IPS-18a (cell line): ENCODE data around the gene CXXC4.
A peak's percentile ranks its signal among the peaks of the same experiment; 100 is the strongest.

Experiments
- H3K27ac ChIP-seq: one replicate; pipeline ENCODE4 v1.5.1; 2013; ENCODE audit warnings: low read length
- H3K27me3 ChIP-seq: one replicate; pipeline ENCODE4 v1.6.1; 2013; ENCODE audit warnings: mild to moderate bottlenecking, low read length; ENCODE audit not compliant: control insufficient read depth, insufficient read depth
- H3K36me3 ChIP-seq: one replicate; pipeline ENCODE4 v1.6.1; 2013; ENCODE audit warnings: low read depth, low read length; ENCODE audit not compliant: control insufficient read depth
- H3K4me1 ChIP-seq: one replicate; pipeline ENCODE4 v1.6.1; 2013; ENCODE audit warnings: low read depth, low read length; ENCODE audit not compliant: control insufficient read depth
- H3K4me3 ChIP-seq: one replicate; pipeline ENCODE4 v1.5.1; 2013; ENCODE audit warnings: low read length
- H3K9ac ChIP-seq: one replicate; pipeline ENCODE4 v1.6.1; 2013; ENCODE audit warnings: mild to moderate bottlenecking, low read length, moderate library complexity
- H3K9me3 ChIP-seq: one replicate; pipeline ENCODE4 v1.6.1; 2013; ENCODE audit warnings: low read depth, low read length; ENCODE audit not compliant: control insufficient read depth

The CXXC4 gene

GRCh38 chr4:104486716-104487504 is 7.8 kb downstream of the CXXC4 start:
- H3K4me1 ChIP-seq, result peaks cover 25% of the 10 kb centered on the region
- peaks cover 10% of the 10 kb centered on the region for H3K27me3 ChIP-seq
- H3K36me3 ChIP-seq, result no peaks in the 10 kb centered on the region
- peak overlapping the region; percentile 24 for H3K4me3 ChIP-seq
- no peak overlapping the region for H3K9ac ChIP-seq
- H3K9me3 ChIP-seq, result no peaks in the 10 kb centered on the region
- H3K27ac ChIP-seq, result no peak overlapping the region

GRCh38 chr4:104475652-104476051 is 19.0 kb downstream of the CXXC4 start:
- peak overlapping the region; percentile 24 for H3K4me3 ChIP-seq
- H3K9me3 ChIP-seq, result no peaks in the 10 kb centered on the region
- H3K4me1 ChIP-seq, result peaks cover 20% of the 10 kb centered on the region
- no peak overlapping the region for H3K9ac ChIP-seq
- no peaks in the 10 kb centered on the region for H3K27me3 ChIP-seq
- H3K36me3 ChIP-seq, result no peaks in the 10 kb centered on the region
- no peak overlapping the region for H3K27ac ChIP-seq

DNA sequence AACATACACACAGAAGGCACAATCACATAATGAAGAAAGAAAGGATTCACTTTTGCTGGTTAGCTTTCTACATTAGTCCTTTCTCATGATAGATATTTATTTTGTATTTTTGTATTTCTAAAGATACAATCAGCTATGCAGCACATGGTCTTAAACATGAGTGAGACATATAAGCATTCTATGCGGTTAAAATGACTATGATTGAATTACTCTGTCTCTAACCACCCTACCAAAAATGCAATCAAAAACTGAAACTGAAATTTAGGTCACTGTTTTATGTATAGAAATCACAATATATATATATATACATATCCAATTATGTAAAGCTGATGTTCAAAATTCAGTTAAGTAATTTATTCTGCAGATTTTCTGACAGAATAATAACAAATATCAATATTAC is 21.9 kb downstream of the CXXC4 start:
- Histone ChIP-seq H3K27ac (no peak overlapping the region), H3K27me3 (no peaks in the 10 kb centered on the region), H3K9me3 (no peaks in the 10 kb centered on the region), H3K9ac (no peak overlapping the region), H3K4me1 (peaks cover 23% of the 10 kb centered on the region), H3K4me3 (no peak overlapping the region), H3K36me3 (no peaks in the 10 kb centered on the region)

- H3K36me3 ChIP-seq, result no peaks in the 10 kb centered on the region
- H3K4me3 ChIP-seq, result no peak overlapping the region
- H3K27ac ChIP-seq, result no peak overlapping the region
- H3K9ac ChIP-seq, result no peak overlapping the region
- H3K27me3 ChIP-seq, result no peaks in the 10 kb centered on the region
- no peaks in the 10 kb centered on the region for H3K9me3 ChIP-seq
- peaks cover 18% of the 10 kb centered on the region for H3K4me1 ChIP-seq
Observed at GRCh38 chr4:104470770-104471169, 23.9 kb downstream of the CXXC4 start.

- no peaks in the 10 kb centered on the region for H3K36me3 ChIP-seq
- H3K9ac ChIP-seq, result no peak overlapping the region
- H3K4me3 ChIP-seq, result no peak overlapping the region
- H3K4me1 ChIP-seq, result peaks cover 10% of the 10 kb centered on the region
- H3K27me3 ChIP-seq, result no peaks in the 10 kb centered on the region
- no peaks in the 10 kb centered on the region for H3K9me3 ChIP-seq
- H3K27ac ChIP-seq, result no peak overlapping the region
Observed at GRCh38 chr4:104469794-104470193, 24.9 kb downstream of the CXXC4 start.

DNA sequence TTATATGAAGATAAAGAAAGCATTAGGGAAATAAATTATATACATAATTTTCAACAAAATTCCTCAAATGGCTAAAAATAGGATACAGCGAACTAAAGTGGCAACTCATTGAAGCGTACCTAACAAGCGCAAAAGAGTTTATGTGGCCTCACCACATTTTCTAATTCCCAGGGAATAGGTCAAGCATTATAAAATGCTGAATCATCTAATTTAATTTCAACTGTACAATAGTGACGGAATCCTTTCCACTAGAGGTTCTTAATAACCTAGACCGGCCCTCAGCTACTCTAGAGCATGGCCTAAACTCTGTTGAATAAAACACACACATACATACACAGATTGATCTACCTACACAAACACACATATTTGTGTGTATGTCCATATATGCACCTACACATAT is 29.1 kb downstream of the CXXC4 start:
- Histone ChIP-seq H3K27ac (no peak overlapping the region), H3K9ac (no peak overlapping the region), H3K9me3 (no peaks in the 10 kb centered on the region), H3K4me3 (no peak overlapping the region), H3K4me1 (peaks cover 3% of the 10 kb centered on the region), H3K36me3 (no peaks in the 10 kb centered on the region), H3K27me3 (no peaks in the 10 kb centered on the region)

- Histone ChIP-seq H3K36me3 (no peaks in the 10 kb centered on the region), H3K4me3 (no peak overlapping the region), H3K4me1 (no peaks in the 10 kb centered on the region), H3K27ac (no peak overlapping the region), H3K9ac (no peak overlapping the region), H3K27me3 (no peaks in the 10 kb centered on the region), H3K9me3 (no peaks in the 10 kb centered on the region)
Observed at GRCh38 chr4:104465201-104465600, 29.5 kb downstream of the CXXC4 start.

DNA sequence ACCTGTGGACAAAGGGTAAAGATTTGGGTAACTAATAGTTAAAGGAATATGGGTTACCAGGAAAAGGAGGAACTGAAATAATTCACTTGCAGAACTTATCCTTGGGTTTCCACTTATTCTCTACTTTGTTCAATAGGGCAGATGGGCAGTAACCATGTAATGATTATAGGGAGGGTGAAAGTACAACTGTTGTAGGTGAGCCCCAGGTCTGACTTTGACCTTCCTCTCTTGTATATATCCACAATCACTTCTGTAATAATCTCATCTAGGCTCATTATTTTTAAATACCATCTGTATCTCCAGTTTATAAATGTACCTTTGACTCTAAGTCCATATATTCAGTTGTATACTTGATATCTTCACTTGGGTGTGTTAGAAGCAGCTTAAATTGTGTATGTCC is 32.1 kb downstream of the CXXC4 start:
- Histone ChIP-seq H3K27me3 (no peaks in the 10 kb centered on the region), H3K9me3 (no peaks in the 10 kb centered on the region), H3K4me1 (no peaks in the 10 kb centered on the region), H3K9ac (no peak overlapping the region), H3K27ac (no peak overlapping the region), H3K36me3 (no peaks in the 10 kb centered on the region), H3K4me3 (no peak overlapping the region)

- Histone ChIP-seq H3K27ac (no peak overlapping the region), H3K27me3 (no peaks in the 10 kb centered on the region), H3K9ac (no peak overlapping the region), H3K4me3 (no peak overlapping the region), H3K36me3 (no peaks in the 10 kb centered on the region), H3K9me3 (no peaks in the 10 kb centered on the region), H3K4me1 (no peaks in the 10 kb centered on the region)
Observed at GRCh38 chr4:104457308-104457981, 37.2 kb downstream of the CXXC4 start.

- Histone ChIP-seq H3K9me3 (no peaks in the 10 kb centered on the region), H3K27ac (no peak overlapping the region), H3K4me3 (no peak overlapping the region), H3K9ac (no peak overlapping the region), H3K36me3 (no peaks in the 10 kb centered on the region), H3K27me3 (no peaks in the 10 kb centered on the region), H3K4me1 (peaks cover 11% of the 10 kb centered on the region)
Observed at GRCh38 chr4:104451573-104451972, 43.1 kb downstream of the CXXC4 start.

GRCh38 chr4:104449537-104449936 is 45.2 kb downstream of the CXXC4 start:
- no peak overlapping the region for H3K27ac ChIP-seq
- no peaks in the 10 kb centered on the region for H3K36me3 ChIP-seq
- peaks cover 18% of the 10 kb centered on the region for H3K4me1 ChIP-seq
- no peak overlapping the region for H3K4me3 ChIP-seq
- no peaks in the 10 kb centered on the region for H3K27me3 ChIP-seq
- no peaks in the 10 kb centered on the region for H3K9me3 ChIP-seq
- no peak overlapping the region for H3K9ac ChIP-seq

GRCh38 chr4:104447294-104447693 is 47.4 kb downstream of the CXXC4 start:
- no peaks in the 10 kb centered on the region for H3K9me3 ChIP-seq
- H3K36me3 ChIP-seq, result no peaks in the 10 kb centered on the region
- H3K27me3 ChIP-seq, result no peaks in the 10 kb centered on the region
- no peak overlapping the region for H3K9ac ChIP-seq
- H3K4me3 ChIP-seq, result no peak overlapping the region
- no peak overlapping the region for H3K27ac ChIP-seq
- H3K4me1 ChIP-seq, result peaks cover 18% of the 10 kb centered on the region
